Measurements from ENCODE around the gene DPYD.

The DPYD gene

GRCh38 chr1:97837161-97837560 lies 83.7 kb downstream of the DPYD start:
- no peak for DNase-seq (ENCODE audit: low read depth)

- DNase-seq (ENCODE audit: low read depth): no peak
These were observed 85.9 kb downstream of the DPYD start for GRCh38 chr1:97834899-97835298.

GRCh38 chr1:97833881-97834280 lies 87.0 kb downstream of the DPYD start:
- DNase-seq (ENCODE audit: low read depth): no peak

- DNase-seq (ENCODE audit: low read depth): peak; percentile 41
These were observed 88.4 kb downstream of the DPYD start for GRCh38 chr1:97832481-97832880.

GRCh38 chr1:97827887-97828286 lies 92.9 kb downstream of the DPYD start:
- no peak for DNase-seq (ENCODE audit: low read depth)

- DNase-seq (ENCODE audit: low read depth): no peak
These were observed 94.0 kb downstream of the DPYD start for GRCh38 chr1:97826820-97827219.

- DNase-seq (ENCODE audit: low read depth): no peak
These were observed 96.2 kb downstream of the DPYD start for GRCh38 chr1:97824624-97825023.

GRCh38 chr1:97824200-97824599 lies 96.6 kb downstream of the DPYD start:
- no peak for DNase-seq (ENCODE audit: low read depth)

- DNase-seq (ENCODE audit: low read depth): peak; percentile 13
These were observed 100.2 kb downstream of the DPYD start for GRCh38 chr1:97820470-97821188.

- no peak for DNase-seq (ENCODE audit: low read depth)
These were observed 103.9 kb downstream of the DPYD start for GRCh38 chr1:97816927-97817326.

GRCh38 chr1:97814804-97815203 lies 106.0 kb downstream of the DPYD start:
- DNase-seq (ENCODE audit: low read depth): no peak

GRCh38 chr1:97814121-97814520 lies 106.7 kb downstream of the DPYD start:
- no peak for DNase-seq (ENCODE audit: low read depth)

- DNase-seq (ENCODE audit: low read depth): no peak
These were observed 108.8 kb downstream of the DPYD start for GRCh38 chr1:97812076-97812475.

GRCh38 chr1:97806996-97807520 lies 113.8 kb downstream of the DPYD start:
- no peak for DNase-seq (ENCODE audit: low read depth)

GRCh38 chr1:97806326-97806725 lies 114.5 kb downstream of the DPYD start:
- no peak for DNase-seq (ENCODE audit: low read depth)

GRCh38 chr1:97805093-97805492 lies 115.7 kb downstream of the DPYD start:
- no peak for DNase-seq (ENCODE audit: low read depth)

GRCh38 chr1:97803026-97803425 lies 117.8 kb downstream of the DPYD start:
- DNase-seq (ENCODE audit: low read depth): no peak

- no peak for DNase-seq (ENCODE audit: low read depth)
These were observed 118.8 kb downstream of the DPYD start for GRCh38 chr1:97802011-97802410.

- DNase-seq (ENCODE audit: low read depth): no peak
These were observed 123.2 kb downstream of the DPYD start for GRCh38 chr1:97797403-97798183.

GRCh38 chr1:97796711-97797110 lies 124.1 kb downstream of the DPYD start:
- DNase-seq (ENCODE audit: low read depth): no peak

GRCh38 chr1:97792655-97793054 lies 128.2 kb downstream of the DPYD start:
- no peak for DNase-seq (ENCODE audit: low read depth)

GRCh38 chr1:97791251-97791650 lies 129.6 kb downstream of the DPYD start:
- no peak for DNase-seq (ENCODE audit: low read depth)

- no peak for DNase-seq (ENCODE audit: low read depth)
These were observed 133.6 kb downstream of the DPYD start for GRCh38 chr1:97787231-97787630.
